HG02759 (cell line): Measurements from ENCODE around the gene OTOP2.

Experiments used
- ATAC-seq: cut with Tn5 transposase; IDR thresholded peaks from one replicate; pipeline ENCODE4 v1.9.1; 2021; ENCODE audit warnings: mild to moderate bottlenecking, moderate library complexity; ENCODE audit not compliant: unreplicated experiment

Gene OTOP2, protein sequence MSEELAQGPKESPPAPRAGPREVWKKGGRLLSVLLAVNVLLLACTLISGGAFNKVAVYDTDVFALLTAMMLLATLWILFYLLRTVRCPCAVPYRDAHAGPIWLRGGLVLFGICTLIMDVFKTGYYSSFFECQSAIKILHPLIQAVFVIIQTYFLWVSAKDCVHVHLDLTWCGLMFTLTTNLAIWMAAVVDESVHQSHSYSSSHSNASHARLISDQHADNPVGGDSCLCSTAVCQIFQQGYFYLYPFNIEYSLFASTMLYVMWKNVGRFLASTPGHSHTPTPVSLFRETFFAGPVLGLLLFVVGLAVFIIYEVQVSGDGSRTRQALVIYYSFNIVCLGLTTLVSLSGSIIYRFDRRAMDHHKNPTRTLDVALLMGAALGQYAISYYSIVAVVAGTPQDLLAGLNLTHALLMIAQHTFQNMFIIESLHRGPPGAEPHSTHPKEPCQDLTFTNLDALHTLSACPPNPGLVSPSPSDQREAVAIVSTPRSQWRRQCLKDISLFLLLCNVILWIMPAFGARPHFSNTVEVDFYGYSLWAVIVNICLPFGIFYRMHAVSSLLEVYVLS

GRCh38 chr17:74924250-74924948 lies at the start of gene OTOP2:
OTOP2 (plus strand) TSS chr17:74924273; CDS start chr17:74924633, 360 bp downstream.
- no peak for ATAC-seq

DNA sequence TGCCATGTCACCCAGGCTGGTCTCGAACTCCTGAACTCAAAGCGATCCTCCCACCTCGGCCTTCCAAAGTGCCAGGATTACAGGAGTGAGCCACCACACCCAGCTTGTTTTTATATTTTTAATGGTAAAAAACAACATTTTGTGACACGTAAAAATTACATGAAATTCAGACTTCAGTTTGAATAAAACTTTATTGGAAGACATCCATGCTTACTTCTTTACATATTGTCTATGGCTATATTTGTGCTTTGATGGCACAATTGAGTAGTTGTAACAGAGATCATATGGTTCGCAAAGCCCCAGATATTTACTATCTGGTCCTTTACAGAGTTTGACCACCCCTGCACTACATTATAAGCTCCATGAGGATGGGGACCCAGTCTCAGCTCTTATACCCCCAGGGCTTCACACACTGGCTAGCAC lies 49.4 kb upstream of the OTOP2 start:
- no peak for ATAC-seq

GRCh38 chr17:74875155-74875976 lies 48.7 kb upstream of the OTOP2 start:
- no peak for ATAC-seq

DNA sequence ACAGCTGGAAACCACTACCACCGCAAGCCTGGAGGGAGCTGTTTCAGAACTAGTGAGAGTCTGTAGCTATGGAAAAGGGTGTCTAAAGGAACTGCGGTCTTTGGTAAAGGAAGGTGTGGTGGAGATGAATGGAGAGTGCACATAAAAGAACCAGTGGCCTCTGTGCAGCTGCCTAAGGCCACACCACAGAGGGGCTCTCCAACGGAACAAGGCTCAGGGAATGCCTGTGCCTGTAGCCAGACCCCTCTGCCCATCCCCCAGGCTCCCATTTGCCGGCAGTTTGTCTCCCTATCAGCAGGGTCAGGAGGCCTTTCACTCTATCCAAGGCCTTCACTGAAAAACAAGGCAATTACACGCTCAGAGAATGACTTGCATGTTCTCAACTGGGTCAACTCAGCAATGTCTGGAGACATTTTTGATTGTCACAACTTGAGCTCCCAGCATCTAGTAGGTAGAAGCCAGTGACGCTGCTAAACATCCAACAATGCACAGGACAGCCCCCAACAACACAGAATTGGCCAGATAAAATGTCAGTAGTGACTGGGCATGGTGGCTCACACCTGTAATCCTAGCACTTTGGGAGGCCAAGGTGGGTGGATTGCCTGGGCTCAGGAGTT lies 48.0 kb upstream of the OTOP2 start:
- ATAC-seq, result no peak

- no peak for ATAC-seq
Measured at GRCh38 chr17:74877592-74878548, 46.2 kb upstream of the OTOP2 start.

GRCh38 chr17:74878658-74879057 lies 45.4 kb upstream of the OTOP2 start:
- no peak for ATAC-seq

- ATAC-seq, result no peak
Measured at GRCh38 chr17:74879308-74879707, 44.8 kb upstream of the OTOP2 start.

DNA sequence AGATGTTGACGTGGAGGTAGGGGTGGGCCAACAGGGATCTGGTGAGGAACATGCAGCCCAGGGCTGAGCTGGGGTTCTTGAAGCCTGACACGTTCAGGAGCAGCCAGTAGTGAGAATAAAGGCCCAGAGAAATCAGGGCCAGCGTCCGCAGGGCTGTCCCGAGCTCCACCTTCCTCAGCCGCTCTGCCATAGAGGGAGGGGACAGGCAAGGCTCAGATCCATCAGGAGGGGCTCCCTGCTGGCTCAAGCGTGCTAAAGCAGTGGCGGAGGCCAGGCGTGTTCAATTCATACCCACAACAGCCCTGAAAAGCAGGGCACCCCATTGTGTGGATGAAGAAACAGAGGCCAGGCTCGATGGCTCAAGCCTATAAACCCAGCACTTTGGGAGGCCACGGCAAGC lies 43.0 kb upstream of the OTOP2 start:
- no peak for ATAC-seq

DNA sequence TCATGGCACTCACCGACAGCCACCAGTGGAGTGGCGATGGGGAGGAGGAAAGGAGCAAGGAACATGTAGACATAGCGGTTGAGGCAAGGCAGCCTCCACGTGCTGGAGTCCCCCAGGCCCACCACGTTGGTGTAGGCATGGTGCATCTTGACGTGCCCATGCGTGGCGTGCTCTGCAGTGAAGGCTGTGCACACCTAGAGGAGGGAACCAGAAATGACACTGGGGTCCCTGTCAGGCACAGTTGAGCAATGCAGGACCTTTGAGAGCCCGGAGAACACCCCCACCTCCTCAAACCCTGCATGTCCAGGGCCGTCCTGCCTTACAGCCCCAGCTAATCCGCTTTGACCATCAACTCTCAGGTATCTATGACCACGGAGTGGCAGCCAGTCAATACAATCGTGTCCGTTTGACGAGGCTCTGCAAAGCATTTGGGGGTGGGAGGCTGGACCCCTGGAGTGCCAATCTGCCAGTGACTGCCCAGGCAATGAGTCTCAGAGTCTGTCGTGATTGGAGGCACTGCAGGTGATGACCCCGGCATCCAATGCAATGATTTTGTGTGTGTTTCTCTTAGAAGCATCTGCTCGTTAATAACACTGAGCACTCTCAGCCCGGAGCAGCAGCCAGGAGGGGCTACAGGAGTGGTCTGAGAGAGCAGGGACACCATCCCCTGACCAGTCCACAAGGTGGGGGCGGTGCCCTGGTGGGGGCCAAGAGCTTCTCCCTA lies 41.4 kb upstream of the OTOP2 start:
- ATAC-seq, result no peak

GRCh38 chr17:74883241-74883745 lies 40.8 kb upstream of the OTOP2 start:
- ATAC-seq, result no peak

GRCh38 chr17:74888469-74888868 lies 35.6 kb upstream of the OTOP2 start:
- ATAC-seq, result no peak

- ATAC-seq, result no peak
Measured at GRCh38 chr17:74890554-74890953, 33.5 kb upstream of the OTOP2 start.

DNA sequence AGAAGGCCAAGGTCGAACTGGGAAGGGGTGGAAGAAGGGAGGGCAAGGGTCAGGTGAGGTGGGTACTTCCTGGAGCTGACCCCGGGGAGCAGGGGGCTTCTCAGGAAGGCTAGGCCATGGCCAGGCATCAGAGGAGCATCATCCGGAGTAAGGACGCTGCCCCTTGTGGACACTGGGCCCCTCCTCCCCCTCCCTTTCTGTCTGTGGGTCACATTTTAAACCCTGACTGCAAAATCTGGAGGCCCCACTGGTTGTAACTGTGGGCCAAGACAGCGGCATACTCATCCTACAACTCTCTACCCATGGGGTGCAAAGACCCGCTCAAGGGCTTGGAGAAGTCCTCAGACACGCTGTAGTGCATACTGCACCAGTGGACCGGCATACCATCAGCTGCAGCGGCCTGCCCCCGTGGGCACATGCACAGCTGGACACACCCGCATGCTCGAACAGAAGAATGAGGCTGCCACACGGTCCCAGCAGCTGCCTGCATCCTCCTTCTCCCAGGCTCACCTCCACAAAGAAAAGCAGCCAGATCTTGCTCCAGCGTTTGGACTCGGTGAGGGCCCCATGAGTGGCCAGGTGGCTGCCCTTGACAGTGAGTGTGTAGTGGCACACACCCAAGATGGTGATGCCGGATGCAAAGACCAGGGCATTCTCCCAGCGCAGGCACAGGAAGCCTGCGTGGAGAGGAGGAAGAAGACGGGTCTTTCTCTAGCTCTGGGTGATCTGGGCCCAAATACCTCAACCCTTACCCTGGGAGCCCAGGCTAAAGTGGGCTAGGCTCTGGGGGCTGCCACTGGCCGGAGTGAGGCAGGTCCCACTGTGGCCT lies 31.8 kb upstream of the OTOP2 start:
- no peak for ATAC-seq

DNA sequence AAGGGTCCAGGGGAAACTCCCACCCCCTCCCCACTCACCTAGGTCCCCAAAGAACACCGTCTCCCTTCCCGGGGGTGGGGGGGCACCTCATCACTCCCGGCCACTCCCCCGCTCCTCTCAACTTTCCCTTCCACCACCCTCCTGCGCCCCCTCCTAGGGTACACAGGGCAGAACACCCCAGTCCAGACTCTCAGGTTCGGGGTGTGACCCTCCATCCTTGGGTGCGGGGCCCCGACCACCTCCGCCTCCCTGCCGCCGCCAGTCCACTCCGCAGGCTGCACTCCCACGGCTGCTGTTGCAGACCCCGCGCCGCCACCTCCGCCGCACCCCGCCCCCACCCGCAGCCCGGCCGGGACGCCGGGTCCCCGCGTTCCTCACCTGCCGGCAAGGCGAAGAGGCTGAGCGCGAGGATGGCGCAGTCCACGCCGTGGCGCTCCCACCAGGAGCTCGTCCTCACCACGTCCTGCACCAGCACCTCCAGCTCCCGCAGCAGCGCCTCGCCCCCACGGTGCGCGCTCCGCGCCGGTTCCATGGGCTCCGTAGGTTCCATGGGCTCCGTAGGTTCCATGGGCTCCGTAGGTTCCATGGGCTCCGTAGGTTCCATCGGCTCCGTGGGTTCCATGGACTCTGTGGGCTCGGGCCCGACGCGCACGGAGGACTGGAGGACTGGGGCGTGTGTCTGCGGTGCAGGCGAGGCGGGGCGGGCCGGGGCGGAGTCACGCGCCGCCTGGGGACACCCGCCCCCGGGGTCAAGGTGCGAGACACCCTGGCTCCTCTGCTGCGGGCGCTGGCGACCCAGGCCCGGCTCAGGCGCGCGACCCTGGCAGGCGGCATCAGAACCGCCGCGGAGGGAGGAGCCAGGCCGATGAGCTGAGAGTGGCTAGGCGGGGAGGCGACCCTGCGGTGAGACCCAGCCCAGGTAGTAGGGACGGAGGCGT lies 30.8 kb upstream of the OTOP2 start, which contains the start of gene FADS6:
Gene FADS6 (minus strand): TSS at position 660 of the 938 bp plus-strand sequence. CDS start 38 bp downstream, at position 622.
- ATAC-seq, result no peak

DNA sequence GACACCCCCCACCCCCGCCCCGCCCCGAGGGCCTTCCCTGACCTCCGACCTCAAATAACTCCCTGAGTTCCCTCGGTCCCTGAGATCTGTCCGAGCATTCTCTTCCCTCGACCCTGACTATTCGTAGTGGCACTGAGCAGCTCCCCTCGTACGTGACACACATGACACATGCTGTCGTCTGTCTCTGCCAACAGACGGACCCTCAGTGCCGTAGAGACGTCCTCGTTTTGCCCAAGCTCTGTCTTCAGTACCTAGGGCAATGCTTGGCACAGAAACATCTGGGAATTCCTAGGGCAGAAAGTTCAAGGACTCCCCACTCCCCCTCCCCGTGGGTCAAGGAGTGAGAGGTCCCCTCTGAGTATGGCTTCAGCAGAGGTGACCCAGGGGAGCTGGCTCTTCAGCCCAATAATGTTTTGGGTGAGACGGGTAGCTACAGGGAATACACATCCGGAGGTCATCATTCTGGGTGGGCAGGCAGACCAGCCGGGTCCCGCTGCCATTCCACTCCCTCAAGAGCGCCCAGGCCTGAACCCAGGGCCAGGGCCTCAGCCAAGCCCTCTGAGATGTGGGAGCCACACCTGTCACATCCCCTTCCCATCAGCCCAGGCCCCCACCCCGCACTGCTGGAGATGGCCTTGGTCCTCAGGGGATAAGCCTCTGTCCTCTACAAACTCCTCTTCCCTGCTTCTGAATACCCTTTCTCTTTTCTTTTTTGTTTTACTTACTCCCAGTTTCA lies 30.0 kb upstream of the OTOP2 start:
- no peak for ATAC-seq
